WTC11 (cell line): Measurements from ENCODE around the gene R3HCC1L. TPM values are rescaled to one million over a fixed set of nuclear protein-coding genes. Genes with fewer than 3 reads are reported as not detected.

Source experiments
- ATAC-seq: fragments of 200-7000 bp; cut with Tn5 transposase; 2 replicates; pipeline ENCODE4 v1.10.0; 2021; ENCODE audit warnings: mild to moderate bottlenecking, moderate library complexity
- CTCF ChIA-PET: fragments of 300-600 bp; sonication (Branson Sonifier 250); formaldehyde crosslinking; loops from one replicate; lab custom pipeline; 2021; ENCODE audit warnings: antibody characterized with exemption; lab: Charles Lee
- POLR2A ChIA-PET: fragments of 350-600 bp; sonication (Branson Sonifier 250); formaldehyde crosslinking; loops from one replicate; lab custom pipeline; 2021; ENCODE audit warnings: antibody characterized with exemption; lab: Charles Lee
- DNase-seq: peaks from one replicate; pipeline ENCODE4 v3.0.0; 2021; ENCODE audit warnings: low spot score
- H3K27ac Mint-ChIP-seq: 2 replicates; pipeline ENCODE4 v1.8.0; 2021; ENCODE audit warnings: mixed read lengths
- H3K27me3 Mint-ChIP-seq: 2 replicates; pipeline ENCODE4 v1.8.0; 2021; ENCODE audit warnings: low read depth, mild to moderate bottlenecking, moderate library complexity, mixed read lengths
- H3K36me3 Mint-ChIP-seq: 2 replicates; pipeline ENCODE4 v1.8.0; 2021; ENCODE audit warnings: mixed read lengths
- H3K4me1 Mint-ChIP-seq: 2 replicates; pipeline ENCODE4 v1.8.0; 2022; ENCODE audit warnings: mixed read lengths
- H3K4me3 Mint-ChIP-seq: 2 replicates; pipeline ENCODE4 v1.8.0; 2021; ENCODE audit warnings: mild to moderate bottlenecking, moderate library complexity, mixed read lengths
- H3K9me3 Mint-ChIP-seq: 2 replicates; pipeline ENCODE4 v1.8.0; 2021; ENCODE audit warnings: mixed read lengths
- CDX4 ChIP-seq: fragments of 250-450 bp; sonication (Bioruptor Pico); IDR thresholded peaks from 2 replicates; pipeline ENCODE4 v1.9.0; 2021; ENCODE audit warnings: moderate library complexity, mild to moderate bottlenecking, inconsistent platforms, borderline replicate concordance
- CTCF ChIP-seq: fragments of 200-600 bp; IDR thresholded peaks from 2 replicates; pipeline ENCODE4 v1.8.0; 2022; ENCODE audit warnings: antibody characterized with exemption
- E2F1 ChIP-seq: sonication (generic); formaldehyde crosslinking; IDR thresholded peaks from 2 replicates; pipeline ENCODE4 v1.8.0; 2022; ENCODE audit warnings: mild to moderate bottlenecking, missing genetic modification reagents
- E2F5 ChIP-seq: sonication (generic); formaldehyde crosslinking; IDR thresholded peaks from 2 replicates; pipeline ENCODE4 v1.8.1; 2022; ENCODE audit warnings: mild to moderate bottlenecking, moderate library complexity, missing genetic modification reagents
- FOXK1 ChIP-seq: sonication (generic); formaldehyde crosslinking; IDR thresholded peaks from 2 replicates; pipeline ENCODE4 v1.8.0; 2022; ENCODE audit warnings: mild to moderate bottlenecking, moderate library complexity, missing genetic modification reagents
- FOXP4 ChIP-seq: sonication (generic); formaldehyde crosslinking; IDR thresholded peaks from 2 replicates; pipeline ENCODE4 v1.8.0; 2022; ENCODE audit warnings: mild to moderate bottlenecking, missing genetic modification reagents
- IRF2 ChIP-seq: sonication (generic); formaldehyde crosslinking; IDR thresholded peaks from 2 replicates; pipeline ENCODE4 v1.8.0; 2022; ENCODE audit warnings: low read depth, missing genetic modification reagents, borderline replicate concordance
- JAZF1 ChIP-seq: fragments of 250-450 bp; sonication (Bioruptor Pico); IDR thresholded peaks from 2 replicates; pipeline ENCODE4 v1.9.0; 2021; ENCODE audit warnings: moderate library complexity, mild to moderate bottlenecking, inconsistent platforms
- NR1H2 ChIP-seq: sonication (generic); formaldehyde crosslinking; IDR thresholded peaks from 2 replicates; pipeline ENCODE4 v1.9.0; 2021; ENCODE audit warnings: mild to moderate bottlenecking, moderate library complexity, missing genetic modification reagents
- SMAD3 ChIP-seq: sonication (generic); formaldehyde crosslinking; IDR thresholded peaks from 2 replicates; pipeline ENCODE4 v1.8.0; 2022; ENCODE audit warnings: missing genetic modification reagents, mild to moderate bottlenecking, borderline replicate concordance
- STAT6 ChIP-seq: sonication (generic); formaldehyde crosslinking; conservative IDR thresholded peaks from 2 replicates; pipeline ENCODE4 v1.8.1; 2023; ENCODE audit warnings: mild to moderate bottlenecking, low read depth, missing genetic modification reagents, moderate library complexity
- ZBTB43 ChIP-seq: sonication (generic); formaldehyde crosslinking; IDR thresholded peaks from 2 replicates; pipeline ENCODE4 v1.8.1; 2023; ENCODE audit warnings: mild to moderate bottlenecking, missing genetic modification reagents
- ZNF317 ChIP-seq: sonication (generic); formaldehyde crosslinking; IDR thresholded peaks from 2 replicates; pipeline ENCODE4 v1.8.1; 2023; ENCODE audit warnings: low read depth, mild to moderate bottlenecking, moderate library complexity, missing genetic modification reagents, borderline replicate concordance
- ZNF423 ChIP-seq: fragments of 250-450 bp; sonication (Bioruptor Pico); IDR thresholded peaks from 2 replicates; pipeline ENCODE4 v2.1.2; 2022; ENCODE audit warnings: mild to moderate bottlenecking, moderate library complexity
- total RNA-seq: library from RNA; stranded (reverse); gene quantifications from 3 replicates; pipeline ENCODE4 v1.2.3, GENCODE V29; 2021
- TF ChIP-seq, protein P1 (sequence below): sonication (generic); formaldehyde crosslinking; conservative IDR thresholded peaks from 2 replicates; pipeline ENCODE4 v1.8.1; 2022; ENCODE audit warnings: mild to moderate bottlenecking, missing genetic modification reagents
- TF ChIP-seq, protein P2 (sequence below): sonication (generic); formaldehyde crosslinking; IDR thresholded peaks from 2 replicates; pipeline ENCODE4 v1.8.0; 2023; ENCODE audit warnings: mild to moderate bottlenecking, missing genetic modification reagents
- TF ChIP-seq, protein P3 (sequence below): sonication (generic); formaldehyde crosslinking; IDR thresholded peaks from 2 replicates; pipeline ENCODE4 v1.8.1; 2023; ENCODE audit warnings: mild to moderate bottlenecking, missing genetic modification reagents, moderate library complexity

The R3HCC1L gene
- total RNA-seq, 1 experiment from 2014 or later, result 14.7 TPM

DNA sequence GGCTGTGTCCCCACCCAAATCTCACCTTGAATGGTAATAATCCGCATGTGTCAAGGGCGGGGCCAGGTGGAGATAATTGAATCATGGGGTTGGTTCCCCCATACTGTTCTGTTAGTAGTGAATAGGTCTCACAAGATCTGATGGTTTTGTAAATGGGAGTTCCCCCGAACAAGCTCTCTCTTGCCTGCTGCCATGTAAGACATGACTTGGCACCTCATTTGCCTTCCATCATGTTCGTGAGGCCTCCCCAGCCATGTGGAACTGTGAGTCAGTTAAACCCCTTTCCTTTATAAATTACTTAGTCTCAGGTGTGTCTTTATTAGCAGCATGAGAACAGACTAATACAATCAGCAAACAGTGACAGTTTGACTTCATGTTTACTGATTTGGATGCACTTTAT lies 14.6 kb upstream of the R3HCC1L start (continued):
- TF ChIP-seq E2F5 (CRISPR knock-in tag) (no peak), FOXK1 (CRISPR knock-in tag) (no peak), CDX4 (CRISPR knock-in tag) (no peak), FOXP4 (CRISPR knock-in tag) (no peak)
- TF ChIP-seq, protein P1, sequence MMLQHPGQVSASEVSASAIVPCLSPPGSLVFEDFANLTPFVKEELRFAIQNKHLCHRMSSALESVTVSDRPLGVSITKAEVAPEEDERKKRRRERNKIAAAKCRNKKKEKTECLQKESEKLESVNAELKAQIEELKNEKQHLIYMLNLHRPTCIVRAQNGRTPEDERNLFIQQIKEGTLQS (CRISPR knock-in tag), result no peak

GRCh38 chr10:98125940-98126631 lies 8.4 kb upstream of the R3HCC1L start:
- no peak for ATAC-seq
- TF ChIP-seq STAT6 (CRISPR knock-in tag) (no peak), NR1H2 (CRISPR knock-in tag) (no peak), FOXK1 (CRISPR knock-in tag) (no peak), ZBTB43 (CRISPR knock-in tag) (no peak), ZNF317 (no peak), SMAD3 (CRISPR knock-in tag) (no peak), IRF2 (CRISPR knock-in tag) (no peak), E2F5 (CRISPR knock-in tag) (no peak), E2F1 (CRISPR knock-in tag) (no peak), CTCF (no peak), JAZF1 (CRISPR knock-in tag) (no peak), ZNF423 (CRISPR knock-in tag) (no peak)
- TF ChIP-seq, protein P2, sequence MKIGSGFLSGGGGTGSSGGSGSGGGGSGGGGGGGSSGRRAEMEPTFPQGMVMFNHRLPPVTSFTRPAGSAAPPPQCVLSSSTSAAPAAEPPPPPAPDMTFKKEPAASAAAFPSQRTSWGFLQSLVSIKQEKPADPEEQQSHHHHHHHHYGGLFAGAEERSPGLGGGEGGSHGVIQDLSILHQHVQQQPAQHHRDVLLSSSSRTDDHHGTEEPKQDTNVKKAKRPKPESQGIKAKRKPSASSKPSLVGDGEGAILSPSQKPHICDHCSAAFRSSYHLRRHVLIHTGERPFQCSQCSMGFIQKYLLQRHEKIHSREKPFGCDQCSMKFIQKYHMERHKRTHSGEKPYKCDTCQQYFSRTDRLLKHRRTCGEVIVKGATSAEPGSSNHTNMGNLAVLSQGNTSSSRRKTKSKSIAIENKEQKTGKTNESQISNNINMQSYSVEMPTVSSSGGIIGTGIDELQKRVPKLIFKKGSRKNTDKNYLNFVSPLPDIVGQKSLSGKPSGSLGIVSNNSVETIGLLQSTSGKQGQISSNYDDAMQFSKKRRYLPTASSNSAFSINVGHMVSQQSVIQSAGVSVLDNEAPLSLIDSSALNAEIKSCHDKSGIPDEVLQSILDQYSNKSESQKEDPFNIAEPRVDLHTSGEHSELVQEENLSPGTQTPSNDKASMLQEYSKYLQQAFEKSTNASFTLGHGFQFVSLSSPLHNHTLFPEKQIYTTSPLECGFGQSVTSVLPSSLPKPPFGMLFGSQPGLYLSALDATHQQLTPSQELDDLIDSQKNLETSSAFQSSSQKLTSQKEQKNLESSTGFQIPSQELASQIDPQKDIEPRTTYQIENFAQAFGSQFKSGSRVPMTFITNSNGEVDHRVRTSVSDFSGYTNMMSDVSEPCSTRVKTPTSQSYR (CRISPR knock-in tag), result no peak
- TF ChIP-seq, protein P3, sequence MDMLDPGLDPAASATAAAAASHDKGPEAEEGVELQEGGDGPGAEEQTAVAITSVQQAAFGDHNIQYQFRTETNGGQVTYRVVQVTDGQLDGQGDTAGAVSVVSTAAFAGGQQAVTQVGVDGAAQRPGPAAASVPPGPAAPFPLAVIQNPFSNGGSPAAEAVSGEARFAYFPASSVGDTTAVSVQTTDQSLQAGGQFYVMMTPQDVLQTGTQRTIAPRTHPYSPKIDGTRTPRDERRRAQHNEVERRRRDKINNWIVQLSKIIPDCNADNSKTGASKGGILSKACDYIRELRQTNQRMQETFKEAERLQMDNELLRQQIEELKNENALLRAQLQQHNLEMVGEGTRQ (CRISPR knock-in tag), result no peak

More at GRCh38 chr10:98125940-98126631, 8.4 kb upstream of the R3HCC1L start:
- H3K27ac Mint-ChIP-seq, result no peak overlapping the region
- no peak overlapping the region for H3K4me3 Mint-ChIP-seq
- peaks cover 28% of the 10 kb centered on the region for H3K36me3 Mint-ChIP-seq
- H3K4me1 Mint-ChIP-seq, result peaks cover 7% of the 10 kb centered on the region
- H3K27me3 Mint-ChIP-seq, result peaks cover 7% of the 10 kb centered on the region
- CTCF ChIA-PET, result interaction anchor here (0.9 to 1.3 kb wide), 2 partner anchors 98 to 183 kb away, joined by 3 to 4 read pairs; no protein-coding TSS in a partner anchor
- POLR2A ChIA-PET, result interaction anchor here (0.6 kb wide), 1 partner anchor 8 kb away, joined by 3 read pairs; the partner anchor contains the start of gene R3HCC1L
- H3K9me3 Mint-ChIP-seq, result peaks cover 54% of the 10 kb centered on the region
- DNase-seq, result no peak
